ENCODE results near the gene TPCN2.

Gene TPCN2

DNA sequence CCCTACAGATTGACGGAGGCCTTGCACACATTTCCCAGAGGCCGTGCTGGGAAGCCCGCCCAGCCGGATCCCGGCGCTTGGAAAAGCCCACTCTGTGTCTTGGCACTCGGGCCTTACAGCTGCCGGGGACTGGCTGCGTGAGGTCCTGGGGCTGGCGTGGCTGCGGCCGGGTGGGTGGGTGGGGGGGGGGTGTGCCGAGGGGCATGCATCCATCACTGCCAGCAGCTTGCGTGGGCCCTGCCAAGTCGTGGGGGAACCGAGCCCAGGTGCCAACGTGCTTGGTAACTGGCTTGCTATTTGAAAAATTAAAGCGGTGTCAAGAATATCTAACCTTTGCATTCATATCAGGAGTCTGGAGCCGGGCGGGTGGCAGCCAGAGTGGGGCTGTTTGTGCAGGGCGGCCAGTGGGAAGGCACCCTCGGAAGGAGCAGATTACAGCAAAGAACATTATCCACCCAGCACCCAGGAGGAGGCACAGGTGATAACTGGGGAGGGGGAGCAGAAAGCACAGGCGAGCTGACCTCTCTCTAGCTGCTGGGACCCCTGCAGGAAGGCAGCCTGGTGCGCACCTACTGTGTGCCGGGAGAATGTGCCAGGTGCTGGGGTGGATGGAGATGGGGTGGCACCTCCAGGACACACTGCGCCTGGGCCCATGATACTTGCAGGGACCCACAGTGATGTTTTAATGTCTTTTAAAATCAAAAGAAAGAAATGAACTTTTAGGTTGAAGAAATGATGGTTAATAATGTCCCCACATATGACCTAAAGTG, 78.5 kb downstream of the TPCN2 start:
- TF ChIP-seq GATA2 (IDR thresholded peaks at IDR 0.05; ENCODE audit: low read depth, low read length) (no peak), GATA3 (IDR thresholded peaks at IDR 0.05; ENCODE audit: low read depth, low read length) (no peak)

DNA sequence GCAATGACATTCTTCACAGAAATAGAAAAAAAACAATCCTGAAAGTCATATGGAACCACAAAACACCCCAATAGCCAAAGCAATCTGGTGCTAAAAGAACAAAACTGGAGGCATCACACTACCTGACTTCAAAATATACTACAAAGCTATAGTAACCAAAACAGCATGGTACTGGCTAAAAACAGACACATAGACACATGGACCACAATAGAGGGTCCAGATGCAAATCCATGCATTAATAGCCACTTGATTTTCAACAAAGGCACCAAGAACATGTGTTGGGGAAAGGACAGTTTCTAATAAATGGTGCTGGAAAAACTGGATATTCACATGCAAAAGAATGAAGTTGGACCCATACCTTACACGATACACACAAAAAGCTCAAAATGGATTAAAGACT, 79.2 kb downstream of the TPCN2 start:
- no peak for TF ChIP-seq GATA3 (IDR thresholded peaks at IDR 0.05; ENCODE audit: low read depth, low read length)
- TF ChIP-seq GATA2 (IDR thresholded peaks at IDR 0.05; ENCODE audit: low read depth, low read length): no peak

DNA sequence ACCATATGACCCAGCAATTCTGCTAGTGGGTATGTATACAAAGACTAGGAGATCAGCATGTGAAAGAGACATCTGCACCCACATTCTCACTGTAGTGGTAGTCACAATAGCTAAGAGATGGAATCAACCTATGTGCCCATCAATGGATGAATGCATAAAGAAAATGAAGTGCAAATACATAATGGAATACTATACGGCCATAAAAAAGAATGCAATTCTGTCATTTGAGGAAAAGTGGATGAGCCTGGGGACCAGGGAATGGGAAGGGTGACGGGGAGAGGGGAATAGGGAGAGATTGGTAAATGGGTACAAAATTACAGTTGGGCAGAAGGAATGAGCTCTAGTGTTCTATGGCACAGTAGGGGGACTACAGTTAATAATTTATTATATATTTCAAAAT, 80.3 kb downstream of the TPCN2 start:
- no peak for TF ChIP-seq GATA2 (IDR thresholded peaks at IDR 0.05; ENCODE audit: low read depth, low read length)
- no peak for TF ChIP-seq GATA3 (IDR thresholded peaks at IDR 0.05; ENCODE audit: low read depth, low read length)

DNA sequence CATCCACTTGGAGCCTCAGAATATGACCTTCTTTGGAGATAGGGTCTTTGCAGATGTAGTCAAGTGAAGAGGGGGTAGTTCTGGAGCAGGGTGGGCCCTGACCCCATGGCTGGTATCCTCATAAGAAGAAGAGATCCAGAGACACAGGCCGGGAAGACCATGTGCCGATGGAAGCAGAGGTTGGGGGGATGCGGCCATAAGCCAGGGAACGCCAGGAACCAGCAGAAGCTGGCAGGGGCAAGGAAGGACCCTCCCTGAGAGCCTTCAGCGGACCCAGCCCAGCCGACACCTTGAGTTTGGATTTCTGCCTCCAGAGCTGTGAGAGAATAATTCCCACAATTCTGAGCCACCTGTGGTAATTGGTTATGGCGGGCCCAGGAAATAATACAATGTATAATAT, 80.9 kb downstream of the TPCN2 start:
- TF ChIP-seq GATA2 (IDR thresholded peaks at IDR 0.05; ENCODE audit: low read depth, low read length): no peak
- TF ChIP-seq GATA3 (IDR thresholded peaks at IDR 0.05; ENCODE audit: low read depth, low read length): no peak

DNA sequence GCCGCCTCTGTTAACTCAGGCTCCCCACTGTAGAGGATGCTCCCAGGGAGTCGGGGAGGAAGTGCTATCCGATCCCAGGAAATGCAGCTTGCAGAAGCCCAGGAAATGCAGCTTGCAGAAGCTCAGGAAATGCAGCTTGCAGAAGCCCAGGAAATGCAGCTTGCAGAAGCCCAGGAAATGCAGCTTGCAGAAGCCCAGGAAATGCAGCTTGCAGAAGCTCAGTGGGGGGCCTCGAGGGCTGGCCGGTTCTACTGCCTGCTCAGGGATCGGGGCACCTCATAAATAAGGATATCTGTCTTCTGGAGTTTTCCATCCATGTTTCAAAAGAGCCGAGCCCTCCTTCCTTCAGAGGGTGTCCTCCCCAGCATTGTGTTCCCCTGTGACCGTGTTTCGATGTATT, 81.9 kb downstream of the TPCN2 start:
- TF ChIP-seq GATA3 (IDR thresholded peaks at IDR 0.05; ENCODE audit: low read depth, low read length): no peak

DNA sequence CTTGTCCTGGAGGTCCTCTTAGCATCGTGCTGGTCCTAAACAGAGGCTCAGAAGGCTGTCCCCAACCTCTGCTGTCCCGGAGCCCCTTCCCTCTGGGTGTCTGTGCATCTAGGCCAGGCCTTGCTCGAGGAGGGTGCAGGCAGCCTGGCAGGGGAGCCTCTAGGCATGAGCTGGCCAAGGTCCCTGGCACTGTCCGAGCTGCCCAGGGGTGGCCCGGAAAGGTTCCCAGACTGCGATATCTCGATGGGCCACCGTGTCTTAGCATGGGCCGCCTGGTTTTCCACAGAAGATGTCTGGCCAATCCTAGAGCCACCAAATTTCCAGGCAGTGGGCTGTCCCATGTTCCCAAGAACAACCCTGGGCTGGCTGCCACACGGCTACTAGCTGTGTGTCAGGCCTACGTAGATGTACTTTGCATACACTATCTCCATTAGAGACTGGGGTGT, 82.4 kb downstream of the TPCN2 start:
- TF ChIP-seq GATA2 (IDR thresholded peaks at IDR 0.05; ENCODE audit: low read depth, low read length): no peak
- TF ChIP-seq GATA3 (IDR thresholded peaks at IDR 0.05; ENCODE audit: low read depth, low read length): no peak

DNA sequence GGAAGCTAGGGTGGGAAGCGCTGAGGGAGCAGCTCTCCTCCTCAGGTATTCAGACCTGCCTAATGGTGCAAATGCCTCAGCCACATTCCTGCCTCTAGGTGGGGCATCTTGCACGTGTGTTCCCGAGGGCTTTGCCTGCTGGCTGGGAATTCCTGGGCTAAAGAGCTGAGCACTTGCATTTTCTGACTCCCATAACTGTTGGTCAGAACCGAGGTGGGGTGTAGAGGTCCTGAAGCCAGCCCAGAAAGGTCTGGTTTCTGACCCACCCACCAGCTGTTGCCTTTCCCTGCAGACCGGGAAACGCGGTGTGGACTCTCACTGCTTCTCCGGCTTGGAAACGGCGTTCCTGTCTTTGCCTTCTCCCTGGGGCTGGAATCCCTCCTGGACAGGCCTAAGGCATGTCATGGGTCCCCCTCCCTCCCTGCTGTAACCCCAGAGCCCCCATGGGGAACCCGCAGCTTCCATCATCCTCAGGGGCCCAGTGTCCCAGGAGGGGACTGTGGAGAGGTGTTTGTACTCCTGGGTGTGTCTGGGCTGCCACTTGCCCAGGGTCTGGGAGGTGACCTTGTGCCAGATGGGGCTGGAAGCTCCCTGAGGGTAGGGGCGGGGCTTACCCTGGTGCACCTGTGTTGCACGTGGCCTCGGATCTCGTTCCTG, 83.0 kb downstream of the TPCN2 start:
- TF ChIP-seq GATA2 (IDR thresholded peaks at IDR 0.05; ENCODE audit: low read depth, low read length): no peak
- TF ChIP-seq GATA3 (IDR thresholded peaks at IDR 0.05; ENCODE audit: low read depth, low read length): no peak

DNA sequence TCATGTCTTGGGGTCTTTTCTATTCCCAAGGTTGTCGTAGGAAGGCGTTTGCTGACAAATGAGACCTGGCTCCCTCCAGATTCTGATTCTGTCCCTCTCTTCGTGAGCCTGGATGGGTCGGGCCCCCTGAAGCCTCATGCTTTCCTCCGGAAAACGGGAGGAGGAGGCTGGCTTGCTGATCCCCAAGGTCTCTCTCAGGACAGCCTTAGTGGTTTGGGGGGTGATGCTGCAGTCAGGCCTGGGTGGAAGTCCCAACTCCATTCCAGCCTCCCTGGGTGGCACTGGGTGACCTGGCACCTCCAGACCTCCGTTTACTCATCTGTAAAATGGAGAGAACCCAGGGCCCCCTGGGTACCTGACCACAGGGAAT, 83.6 kb downstream of the TPCN2 start:
- TF ChIP-seq GATA2 (IDR thresholded peaks at IDR 0.05; ENCODE audit: low read depth, low read length) (no peak), GATA3 (IDR thresholded peaks at IDR 0.05; ENCODE audit: low read depth, low read length) (no peak)

DNA sequence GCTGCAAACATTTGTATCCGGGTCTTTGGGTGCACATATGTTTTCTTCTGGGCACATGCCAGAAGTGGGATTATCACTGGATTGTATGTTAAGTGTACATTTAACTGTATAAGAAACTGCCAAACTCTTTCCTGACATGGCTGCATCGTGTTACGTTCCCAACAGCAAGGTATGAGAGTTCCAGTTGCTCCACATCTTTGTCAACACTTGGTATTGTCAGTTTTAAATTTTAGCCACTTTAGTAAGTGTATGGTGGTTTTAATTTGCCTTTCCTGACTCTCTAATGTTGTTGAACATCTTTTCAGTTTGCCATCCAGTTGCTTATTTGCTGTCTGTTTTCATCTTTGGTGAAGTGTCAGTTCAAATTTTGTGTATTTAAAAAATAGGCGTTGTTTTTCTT, 84.5 kb downstream of the TPCN2 start:
- TF ChIP-seq GATA2 (IDR thresholded peaks at IDR 0.05; ENCODE audit: low read depth, low read length) (no peak), GATA3 (IDR thresholded peaks at IDR 0.05; ENCODE audit: low read depth, low read length) (no peak)

DNA sequence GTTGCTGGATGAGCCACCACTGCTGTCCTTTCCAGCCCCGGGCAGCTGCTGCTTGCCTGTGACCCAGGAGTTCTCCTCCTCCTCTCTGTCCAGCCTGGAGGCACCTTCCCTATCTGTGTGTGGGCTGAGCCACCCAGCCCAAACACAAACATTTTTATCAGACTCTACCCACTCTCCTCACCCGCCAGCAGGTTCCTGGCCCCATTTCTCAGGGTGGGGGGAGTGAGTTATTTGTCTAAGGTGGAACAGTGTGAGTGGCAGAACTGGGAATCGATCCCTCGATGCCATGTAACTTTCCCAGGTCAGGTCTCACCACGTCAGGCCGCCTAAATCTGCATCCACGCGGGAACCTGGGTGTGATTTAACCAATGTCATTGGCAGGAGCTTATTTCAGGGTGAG, 86.2 kb downstream of the TPCN2 start:
- TF ChIP-seq GATA3 (IDR thresholded peaks at IDR 0.05; ENCODE audit: low read depth, low read length): no peak
- no peak for TF ChIP-seq GATA2 (IDR thresholded peaks at IDR 0.05; ENCODE audit: low read depth, low read length)

DNA sequence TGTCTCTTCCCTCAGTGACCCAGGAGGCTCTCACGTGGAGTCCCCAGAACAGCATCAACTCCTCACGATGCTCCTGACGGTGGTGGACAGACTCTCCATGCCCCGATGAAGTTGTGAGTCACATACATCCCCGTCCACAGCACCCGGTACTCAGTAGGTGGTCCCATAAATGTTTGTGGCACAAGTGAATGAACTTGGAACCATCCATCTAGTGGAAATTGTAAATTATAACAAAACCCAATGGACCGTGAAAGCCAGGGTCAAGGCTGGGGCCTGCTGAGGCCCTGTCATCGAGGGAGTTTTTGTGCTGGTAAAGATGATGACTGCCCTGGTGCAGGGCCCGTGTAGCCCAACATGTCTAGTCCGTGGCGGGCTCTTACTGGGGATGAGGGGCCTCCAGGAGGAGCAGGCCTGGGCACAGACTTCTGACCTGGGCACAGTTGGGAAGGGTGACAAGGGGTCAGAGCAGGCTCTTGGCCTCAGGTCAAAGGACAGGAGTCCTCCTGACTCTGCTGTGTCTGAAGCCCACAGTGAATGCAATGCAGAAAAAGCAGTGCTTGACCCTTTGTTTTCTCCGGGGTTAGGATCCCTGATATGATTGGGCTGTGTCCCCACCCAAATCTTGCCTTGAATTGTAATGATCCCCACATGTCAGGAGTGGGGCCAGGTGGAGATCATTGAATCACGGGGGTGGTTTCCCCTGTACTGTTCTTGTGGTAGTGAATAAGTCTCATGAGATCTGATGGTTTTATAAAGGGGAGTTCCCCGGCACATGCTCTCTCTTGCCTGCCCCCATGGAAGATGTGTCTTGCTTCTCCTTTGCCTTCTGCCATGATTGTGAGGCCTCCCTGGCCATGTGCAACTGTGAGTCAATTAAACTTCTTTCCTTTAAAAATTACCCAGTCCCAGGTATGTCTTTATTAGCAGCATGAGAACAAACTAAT, 87.0 kb downstream of the TPCN2 start:
- TF ChIP-seq GATA3 (IDR thresholded peaks at IDR 0.05; ENCODE audit: low read depth, low read length): no peak
- TF ChIP-seq GATA2 (IDR thresholded peaks at IDR 0.05; ENCODE audit: low read depth, low read length): no peak

DNA sequence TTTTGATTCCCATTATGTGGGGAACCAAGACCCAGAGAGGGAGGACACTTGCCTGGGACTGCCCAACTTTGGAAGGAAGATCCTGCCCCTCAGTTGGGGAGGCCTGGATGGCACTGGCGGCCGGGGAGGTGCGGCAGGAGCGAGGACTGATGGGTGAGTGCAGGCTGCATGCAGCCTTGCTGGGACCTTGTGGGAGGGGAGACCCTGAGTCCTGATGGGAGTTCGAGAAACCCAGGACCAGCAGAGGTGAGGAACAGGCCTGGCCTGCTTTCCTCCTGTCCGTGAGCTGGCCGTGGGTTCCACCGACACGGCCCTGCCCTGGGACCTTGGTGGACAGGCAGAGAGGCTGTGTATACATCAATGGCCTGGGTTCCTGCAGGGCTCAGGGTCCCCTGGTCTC, 87.7 kb downstream of the TPCN2 start:
- TF ChIP-seq GATA3 (IDR thresholded peaks at IDR 0.05; ENCODE audit: low read depth, low read length): no peak
- no peak for TF ChIP-seq GATA2 (IDR thresholded peaks at IDR 0.05; ENCODE audit: low read depth, low read length)

DNA sequence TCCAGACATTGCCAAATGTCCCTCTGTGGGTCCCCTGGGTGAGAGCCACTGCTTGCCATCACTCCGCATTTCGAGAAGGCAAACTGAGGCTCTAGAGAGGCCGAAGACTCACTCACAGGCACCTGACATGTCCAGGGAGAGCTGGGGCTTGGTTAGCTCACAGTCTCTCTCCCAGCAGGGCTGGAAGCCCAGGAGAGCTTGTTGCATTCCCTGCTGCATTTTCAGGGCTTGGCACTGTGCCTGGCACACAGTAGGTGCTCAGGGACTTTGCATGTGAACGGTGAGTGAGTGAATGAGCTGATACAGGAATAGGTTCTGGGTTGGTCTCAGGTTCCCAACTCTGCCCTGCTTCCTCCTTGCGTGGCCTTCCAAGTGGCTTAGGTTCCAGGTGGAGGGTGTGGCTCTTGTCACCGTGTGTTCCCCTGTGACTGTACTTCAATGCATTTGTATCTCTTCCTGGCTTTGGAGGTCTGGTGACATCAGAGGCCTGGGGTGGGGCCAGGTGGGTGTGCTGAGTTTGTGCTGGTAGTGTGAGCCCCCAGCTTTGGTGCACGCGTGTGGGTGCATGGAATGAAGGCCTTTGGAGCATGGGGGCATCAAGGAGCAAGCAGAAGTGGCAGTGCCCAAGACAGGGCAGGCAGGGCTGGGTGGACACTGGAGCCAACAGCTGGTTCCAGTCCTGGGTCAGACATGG, 88.6 kb downstream of the TPCN2 start:
- TF ChIP-seq GATA2 (IDR thresholded peaks at IDR 0.05; ENCODE audit: low read depth, low read length): no peak
- no peak for TF ChIP-seq GATA3 (IDR thresholded peaks at IDR 0.05; ENCODE audit: low read depth, low read length)

DNA sequence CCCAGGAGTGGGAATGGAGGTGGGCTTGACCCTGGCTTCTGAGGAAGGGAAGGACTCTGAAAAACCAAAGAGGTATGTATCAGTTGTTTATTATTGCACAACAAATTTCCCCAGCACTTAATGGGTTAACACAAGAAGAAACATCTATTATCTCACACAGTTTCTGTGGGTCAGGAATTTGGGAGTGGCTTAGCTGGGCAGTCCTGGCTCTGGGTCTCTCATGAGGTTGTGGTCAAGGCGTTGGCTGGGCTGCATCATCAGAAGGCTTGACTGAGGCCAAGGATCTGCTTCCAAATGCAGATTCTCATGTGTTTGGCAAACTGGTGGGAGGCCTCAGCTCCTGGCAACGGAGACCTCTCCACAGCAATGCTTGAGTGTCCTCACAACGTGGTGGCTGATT, 89.5 kb downstream of the TPCN2 start:
- TF ChIP-seq GATA2 (IDR thresholded peaks at IDR 0.05; ENCODE audit: low read depth, low read length) (no peak), GATA3 (IDR thresholded peaks at IDR 0.05; ENCODE audit: low read depth, low read length) (no peak)

Data from SH-SY5Y (cell line).